ENCODE measurements around the gene CHPF2. TPM values are rescaled to one million over a fixed set of nuclear protein-coding genes. Genes with fewer than 3 reads are reported as not detected.

The CHPF2 gene
- total and polyA plus RNA-seq, 2 donors, result 23.0 to 25.2 TPM

DNA sequence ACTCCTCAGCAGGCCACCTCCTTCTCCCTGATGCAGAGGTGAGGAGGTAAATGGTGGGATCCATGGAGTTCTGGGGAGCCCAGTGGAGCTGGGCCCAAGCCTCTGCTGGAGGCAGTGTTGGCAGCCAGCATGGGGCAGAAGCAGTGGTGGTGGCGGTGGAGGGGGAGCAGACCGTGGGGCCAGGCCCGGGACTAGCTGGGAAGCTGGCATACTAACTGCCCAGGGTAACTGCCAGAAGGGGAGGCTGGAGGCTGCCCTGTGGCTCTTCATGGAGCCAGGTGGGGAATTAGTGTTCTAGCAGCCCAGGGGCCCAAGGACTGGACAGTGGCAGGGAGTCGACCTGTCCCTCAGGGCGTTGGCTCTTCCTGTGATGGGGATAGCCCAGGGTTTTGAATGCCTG lies 32.3 kb downstream of the CHPF2 start:
- WGBS, result 79% methylated on average over 5 of the region's 5 CpGs
- Histone ChIP-seq H3K36me3 (ENCODE audit: insufficient read depth) (no peaks in the 10 kb centered on the region), H3K27ac (ENCODE audit: low read depth) (no peak overlapping the region), H3K4me1 (ENCODE audit: insufficient read depth) (no peaks in the 10 kb centered on the region), H3K4me3 (ENCODE audit: low read depth, low read length) (no peak overlapping the region)
- no peak for DNase-seq (ENCODE audit: extremely low spot score)

- 96% methylated on average over 9 of the region's 9 CpGs for WGBS
- no peak overlapping the region for H3K27ac ChIP-seq (ENCODE audit: low read depth)
- H3K4me3 ChIP-seq (ENCODE audit: low read depth, low read length), result no peak overlapping the region
- H3K36me3 ChIP-seq (ENCODE audit: insufficient read depth), result no peaks in the 10 kb centered on the region
- DNase-seq (ENCODE audit: extremely low spot score), result no peak
- H3K4me1 ChIP-seq (ENCODE audit: insufficient read depth), result no peaks in the 10 kb centered on the region
Observed at GRCh38 chr7:151265351-151265931, 33.2 kb downstream of the CHPF2 start.

DNA sequence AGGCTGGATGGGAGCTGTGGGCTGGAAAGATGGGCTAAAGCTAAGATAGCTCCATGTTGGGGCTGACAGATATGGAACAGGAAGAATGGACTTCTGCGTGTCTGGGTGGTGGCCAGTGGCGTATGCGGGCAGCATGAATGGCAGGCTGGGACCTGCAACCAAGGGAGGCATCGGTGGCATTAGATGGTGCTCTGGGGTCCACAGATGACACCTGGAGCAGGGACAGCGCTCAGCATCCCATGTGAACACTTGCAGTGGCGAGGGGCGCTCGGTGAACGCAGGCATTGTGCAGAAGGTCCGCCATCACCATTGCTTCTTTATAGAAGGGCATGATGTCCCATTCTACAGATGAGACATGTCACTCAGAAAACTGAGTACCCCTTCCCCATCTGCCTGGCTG lies 37.2 kb downstream of the CHPF2 start:
- Histone ChIP-seq H3K36me3 (ENCODE audit: insufficient read depth) (no peaks in the 10 kb centered on the region), H3K27ac (ENCODE audit: low read depth) (no peak overlapping the region), H3K4me3 (ENCODE audit: low read depth, low read length) (no peak overlapping the region), H3K4me1 (ENCODE audit: insufficient read depth) (no peaks in the 10 kb centered on the region)
- DNase-seq (ENCODE audit: extremely low spot score), result no peak
- 94% methylated on average over 10 of the region's 10 CpGs for WGBS

GRCh38 chr7:151271699-151272355 lies 39.5 kb downstream of the CHPF2 start:
- DNase-seq (ENCODE audit: extremely low spot score), result peak; percentile 47
- H3K4me1 ChIP-seq (ENCODE audit: insufficient read depth), result no peaks in the 10 kb centered on the region
- H3K4me3 ChIP-seq (ENCODE audit: low read depth, low read length), result no peak overlapping the region
- H3K36me3 ChIP-seq (ENCODE audit: insufficient read depth), result no peaks in the 10 kb centered on the region
- 45% methylated on average over 7 of the region's 7 CpGs for WGBS
- H3K27ac ChIP-seq (ENCODE audit: low read depth), result peak overlapping the region; percentile 42

DNA sequence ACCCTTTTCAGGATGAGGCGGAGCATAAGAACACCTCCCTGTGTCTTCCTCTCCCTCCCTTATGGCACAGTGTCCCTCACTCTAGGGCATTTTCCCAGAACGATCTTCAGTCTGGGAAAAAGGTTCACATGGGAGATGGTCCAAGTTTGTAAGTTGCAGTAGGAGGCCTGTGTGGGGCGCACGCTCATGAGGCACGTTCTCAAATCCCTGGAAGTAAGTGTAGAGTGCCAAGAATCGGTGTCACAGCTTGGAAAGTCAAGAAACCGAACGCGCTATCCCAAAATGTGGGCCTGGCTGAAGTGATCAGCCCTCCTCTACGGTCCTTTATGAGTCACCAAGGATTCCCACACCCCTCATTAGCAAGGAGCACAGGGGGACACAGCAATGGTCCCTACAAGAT lies 40.1 kb downstream of the CHPF2 start:
- Histone ChIP-seq H3K4me1 (ENCODE audit: insufficient read depth) (no peaks in the 10 kb centered on the region), H3K4me3 (ENCODE audit: low read depth, low read length) (no peak overlapping the region), H3K36me3 (ENCODE audit: insufficient read depth) (no peaks in the 10 kb centered on the region), H3K27ac (ENCODE audit: low read depth) (peak overlapping the region; percentile 42)
- 65% methylated on average over 10 of the region's 10 CpGs for WGBS
- no peak for DNase-seq (ENCODE audit: extremely low spot score)

DNA sequence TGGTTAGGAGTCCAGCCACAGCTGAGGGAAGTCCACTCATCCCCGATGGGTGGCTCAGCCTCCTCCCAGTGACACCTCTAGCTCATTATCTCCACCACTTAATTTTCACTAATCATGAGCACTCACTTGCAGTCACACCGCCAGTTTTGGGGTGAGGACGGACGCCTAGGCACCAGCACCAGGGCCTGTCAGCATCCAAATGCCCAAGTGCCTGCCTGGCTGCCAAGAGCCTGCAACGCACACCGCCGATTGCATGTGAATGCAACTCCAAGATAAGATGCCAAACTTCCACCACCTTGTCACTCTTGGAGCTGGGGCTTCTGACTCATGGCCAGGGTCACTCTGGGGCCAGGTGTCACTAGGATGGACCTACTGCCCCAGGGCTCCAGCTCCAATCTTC lies 40.6 kb downstream of the CHPF2 start:
- Histone ChIP-seq H3K36me3 (ENCODE audit: insufficient read depth) (no peaks in the 10 kb centered on the region), H3K4me3 (ENCODE audit: low read depth, low read length) (no peak overlapping the region), H3K27ac (ENCODE audit: low read depth) (no peak overlapping the region), H3K4me1 (ENCODE audit: insufficient read depth) (no peaks in the 10 kb centered on the region)
- 91% methylated on average over 7 of the region's 7 CpGs for WGBS
- no peak for DNase-seq (ENCODE audit: extremely low spot score)

GRCh38 chr7:151273651-151274390 lies 41.5 kb downstream of the CHPF2 start:
- 78% methylated on average over 9 of the region's 9 CpGs for WGBS

DNA sequence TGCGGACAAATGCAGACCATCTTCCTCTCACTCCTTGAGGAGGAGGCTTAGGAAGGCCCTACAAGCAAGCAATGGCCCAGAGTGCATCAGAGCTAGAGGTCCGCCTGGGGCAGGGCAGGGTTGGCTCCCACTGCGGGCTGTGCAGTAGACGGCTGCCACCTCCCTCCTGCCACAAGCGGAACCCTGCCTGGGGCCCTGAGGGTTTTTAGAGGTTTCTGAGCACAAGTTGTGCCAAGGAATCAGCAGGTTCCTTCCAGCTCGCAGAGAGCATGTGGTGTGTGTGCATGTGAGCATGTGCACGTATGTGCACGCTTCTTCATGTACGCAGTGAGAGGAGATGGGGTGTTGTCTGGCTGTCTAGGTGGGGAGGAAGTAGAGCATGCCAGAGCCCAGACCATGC lies 42.1 kb downstream of the CHPF2 start:
- Histone ChIP-seq H3K4me3 (ENCODE audit: low read depth, low read length) (no peak overlapping the region), H3K4me1 (ENCODE audit: insufficient read depth) (no peaks in the 10 kb centered on the region), H3K27ac (ENCODE audit: low read depth) (no peak overlapping the region), H3K36me3 (ENCODE audit: insufficient read depth) (no peaks in the 10 kb centered on the region)
- no peak for DNase-seq (ENCODE audit: extremely low spot score)
- WGBS, result 88% methylated on average over 9 of the region's 9 CpGs

More at GRCh38 chr7:151273651-151274390, 41.5 kb downstream of the CHPF2 start:
- Histone ChIP-seq H3K36me3 (ENCODE audit: insufficient read depth) (no peaks in the 10 kb centered on the region), H3K4me3 (ENCODE audit: low read depth, low read length) (no peak overlapping the region), H3K4me1 (ENCODE audit: insufficient read depth) (no peaks in the 10 kb centered on the region), H3K27ac (ENCODE audit: low read depth) (no peak overlapping the region)
- no peak for DNase-seq (ENCODE audit: extremely low spot score)

DNA sequence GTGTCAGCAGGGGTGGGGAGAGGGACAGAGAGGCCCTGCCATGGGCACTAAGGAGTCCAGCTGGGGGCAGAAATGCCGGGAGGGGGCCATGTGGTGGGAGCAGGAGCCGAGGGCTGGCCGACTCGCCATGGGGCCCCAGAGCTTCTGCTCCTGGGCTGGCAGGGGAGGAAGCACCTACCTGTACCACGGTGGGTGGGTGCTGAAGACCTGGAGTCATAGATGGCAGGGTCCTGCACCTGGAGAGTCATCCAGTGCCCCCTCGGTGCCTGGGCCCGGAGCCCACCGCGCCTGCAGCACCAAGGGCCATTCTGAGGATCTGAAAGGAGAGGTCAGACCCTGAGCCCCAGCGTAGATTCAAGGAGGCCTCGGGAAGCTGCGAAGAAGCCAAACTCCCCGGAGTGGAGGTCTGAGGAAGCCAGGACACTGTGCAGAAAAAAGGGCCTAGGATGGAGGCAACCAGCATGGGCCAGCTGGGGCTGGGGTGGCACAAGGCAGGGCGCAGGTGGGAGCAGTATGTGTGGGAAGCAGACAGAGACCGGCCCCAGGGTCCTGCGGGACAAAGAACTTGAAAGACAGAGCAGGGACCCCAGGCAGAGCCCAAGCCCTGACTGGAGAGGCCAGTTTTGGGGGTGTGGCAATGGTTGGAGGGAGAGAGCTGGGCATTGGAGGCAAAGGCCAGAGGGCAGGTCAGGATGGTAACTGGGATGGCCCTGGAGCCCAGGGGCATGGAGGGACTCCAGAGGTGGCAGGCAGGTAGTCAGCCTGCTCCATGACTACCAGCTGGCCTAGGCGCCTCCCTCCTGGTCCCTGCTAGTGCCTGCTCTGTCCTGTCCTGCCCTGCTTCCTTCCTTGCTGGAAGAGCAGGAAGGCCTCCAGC lies 42.9 kb downstream of the CHPF2 start:
- DNase-seq (ENCODE audit: extremely low spot score), result no peak
- Histone ChIP-seq H3K4me1 (ENCODE audit: insufficient read depth) (no peaks in the 10 kb centered on the region), H3K36me3 (ENCODE audit: insufficient read depth) (no peaks in the 10 kb centered on the region), H3K4me3 (ENCODE audit: low read depth, low read length) (no peak overlapping the region), H3K27ac (ENCODE audit: low read depth) (no peak overlapping the region)
- 80% methylated on average over 17 of the region's 17 CpGs for WGBS

GRCh38 chr7:151275813-151276577 lies 43.7 kb downstream of the CHPF2 start:
- DNase-seq (ENCODE audit: extremely low spot score), result no peak
- H3K27ac ChIP-seq (ENCODE audit: low read depth), result no peak overlapping the region
- peak overlapping the region; percentile 71 for H3K4me3 ChIP-seq (ENCODE audit: low read depth, low read length)
- no peaks in the 10 kb centered on the region for H3K36me3 ChIP-seq (ENCODE audit: insufficient read depth)
- 31% methylated on average over 10 of the region's 10 CpGs for WGBS
- no peaks in the 10 kb centered on the region for H3K4me1 ChIP-seq (ENCODE audit: insufficient read depth)

GRCh38 chr7:151276666-151277590 lies 44.6 kb downstream of the CHPF2 start:
- no peak overlapping the region for H3K27ac ChIP-seq (ENCODE audit: low read depth)
- 2% methylated on average over 63 of the region's 63 CpGs for WGBS

DNA sequence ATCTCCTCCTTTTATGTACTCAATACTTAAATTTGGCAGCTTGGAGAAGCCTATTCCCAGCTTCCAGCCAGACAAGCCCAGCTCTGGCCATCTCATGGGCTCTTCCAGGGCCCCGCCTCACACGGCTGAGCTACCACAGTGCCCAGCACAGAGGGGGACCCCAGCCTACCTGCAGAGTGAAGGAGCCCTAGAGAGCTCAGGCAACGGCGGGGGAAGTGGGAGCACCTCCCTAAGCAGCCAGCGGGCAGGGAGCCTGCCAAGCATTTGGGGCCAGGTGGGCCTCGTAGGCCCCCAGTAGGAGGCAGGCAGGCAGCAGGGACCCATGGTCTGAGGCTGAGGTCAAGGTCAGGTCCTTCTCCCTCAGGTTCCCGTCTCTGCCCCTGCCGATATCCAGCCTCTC lies 45.3 kb downstream of the CHPF2 start:
- no peaks in the 10 kb centered on the region for H3K36me3 ChIP-seq (ENCODE audit: insufficient read depth)
- H3K4me3 ChIP-seq (ENCODE audit: low read depth, low read length), result no peak overlapping the region
- no peaks in the 10 kb centered on the region for H3K4me1 ChIP-seq (ENCODE audit: insufficient read depth)
- WGBS, result 72% methylated on average over 8 of the region's 8 CpGs
- no peak overlapping the region for H3K27ac ChIP-seq (ENCODE audit: low read depth)
- no peak for DNase-seq (ENCODE audit: extremely low spot score)

More at GRCh38 chr7:151276666-151277590, 44.6 kb downstream of the CHPF2 start:
- Histone ChIP-seq H3K4me1 (ENCODE audit: insufficient read depth) (no peaks in the 10 kb centered on the region), H3K4me3 (ENCODE audit: low read depth, low read length) (peak overlapping the region; percentile 71), H3K36me3 (ENCODE audit: insufficient read depth) (no peaks in the 10 kb centered on the region)
- no peak for DNase-seq (ENCODE audit: extremely low spot score)
